Epithelial cell of esophagus (primary cell): ENCODE data around the gene RALGPS1.

Source experiments
- DNase-seq: peaks from one replicate; pipeline ENCODE4 v3.0.0; 2010; ENCODE audit warnings: low read depth
- H3K4me3 ChIP-seq: 2 replicates; pipeline ENCODE4 v1.5.1; 2011; ENCODE audit warnings: mild to moderate bottlenecking, low read length, control low read depth
- TF ChIP-seq, protein P1 (sequence below): IDR thresholded peaks from 2 replicates; pipeline ENCODE4 v1.5.1; 2011; ENCODE audit warnings: low read depth, mild to moderate bottlenecking, low read length, control low read depth, inconsistent platforms; ENCODE audit not compliant: insufficient read depth; ENCODE audit errors: missing control alignments

The RALGPS1 gene

GRCh38 chr9:127061411-127061810 is 146.8 kb downstream of the RALGPS1 start:
- TF ChIP-seq, protein P1, sequence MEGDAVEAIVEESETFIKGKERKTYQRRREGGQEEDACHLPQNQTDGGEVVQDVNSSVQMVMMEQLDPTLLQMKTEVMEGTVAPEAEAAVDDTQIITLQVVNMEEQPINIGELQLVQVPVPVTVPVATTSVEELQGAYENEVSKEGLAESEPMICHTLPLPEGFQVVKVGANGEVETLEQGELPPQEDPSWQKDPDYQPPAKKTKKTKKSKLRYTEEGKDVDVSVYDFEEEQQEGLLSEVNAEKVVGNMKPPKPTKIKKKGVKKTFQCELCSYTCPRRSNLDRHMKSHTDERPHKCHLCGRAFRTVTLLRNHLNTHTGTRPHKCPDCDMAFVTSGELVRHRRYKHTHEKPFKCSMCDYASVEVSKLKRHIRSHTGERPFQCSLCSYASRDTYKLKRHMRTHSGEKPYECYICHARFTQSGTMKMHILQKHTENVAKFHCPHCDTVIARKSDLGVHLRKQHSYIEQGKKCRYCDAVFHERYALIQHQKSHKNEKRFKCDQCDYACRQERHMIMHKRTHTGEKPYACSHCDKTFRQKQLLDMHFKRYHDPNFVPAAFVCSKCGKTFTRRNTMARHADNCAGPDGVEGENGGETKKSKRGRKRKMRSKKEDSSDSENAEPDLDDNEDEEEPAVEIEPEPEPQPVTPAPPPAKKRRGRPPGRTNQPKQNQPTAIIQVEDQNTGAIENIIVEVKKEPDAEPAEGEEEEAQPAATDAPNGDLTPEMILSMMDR = no peak
- DNase-seq = no peak
- no peak overlapping the region for H3K4me3 ChIP-seq

- TF ChIP-seq, protein P1 = no peak
- no peak overlapping the region for H3K4me3 ChIP-seq
- DNase-seq = no peak
Observed at GRCh38 chr9:127064335-127064734, 149.8 kb downstream of the RALGPS1 start.

- H3K4me3 ChIP-seq = no peak overlapping the region
- peak; percentile 47 for DNase-seq
- TF ChIP-seq, protein P1 = no peak
Observed at GRCh38 chr9:127065592-127065991, 151.0 kb downstream of the RALGPS1 start.

DNA sequence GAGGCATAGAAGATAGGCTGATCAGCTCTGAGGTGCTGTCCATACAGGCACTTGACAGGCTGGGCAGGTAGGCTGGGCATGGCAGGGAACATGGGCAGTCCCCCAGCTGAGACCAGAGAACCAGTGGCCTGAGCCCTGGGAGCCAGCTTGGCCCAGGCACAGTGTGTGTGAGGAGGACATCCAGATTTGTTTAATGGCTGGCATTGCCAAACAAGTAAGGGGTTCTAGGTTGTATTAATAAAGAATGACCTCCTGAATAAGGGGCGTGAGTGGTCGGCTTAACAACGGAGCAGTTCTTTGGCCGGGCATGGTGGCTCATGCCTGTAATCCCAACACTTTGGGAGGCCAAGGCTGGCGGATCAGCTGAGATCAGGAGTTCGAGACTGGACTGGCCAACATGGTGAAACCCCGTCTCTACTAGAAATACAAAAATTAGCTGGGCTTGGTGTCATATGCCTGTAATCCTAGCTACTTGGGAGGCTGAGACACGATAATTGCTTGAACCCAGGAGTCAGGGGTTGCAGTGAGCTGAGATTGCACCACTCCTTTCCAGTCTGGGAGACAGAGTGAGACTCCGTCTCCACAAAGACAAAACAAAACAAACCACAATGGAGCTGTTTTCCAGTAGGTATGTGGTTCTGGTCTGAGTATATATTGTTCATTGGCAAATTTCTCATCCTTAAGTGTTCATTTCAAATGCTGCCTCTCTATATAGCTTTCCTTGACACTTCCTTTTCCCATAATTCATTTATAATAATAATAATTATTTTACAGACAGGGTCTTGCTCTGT is 151.7 kb downstream of the RALGPS1 start:
- DNase-seq = no peak
- TF ChIP-seq, protein P1 = no peak
- H3K4me3 ChIP-seq = no peak overlapping the region

DNA sequence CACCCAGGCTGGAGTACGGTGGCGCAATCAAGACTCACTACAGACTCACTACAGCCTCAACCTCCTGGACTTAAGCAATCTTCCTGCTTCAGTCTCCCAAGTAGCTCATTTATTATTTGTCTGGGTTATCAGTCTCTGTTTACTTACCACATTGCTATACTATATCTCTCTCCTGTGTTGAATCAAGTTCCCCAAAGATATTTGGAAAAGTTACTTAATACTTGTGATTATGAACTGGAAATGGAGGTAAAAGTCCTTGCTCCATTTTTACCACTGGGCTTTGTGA is 152.2 kb downstream of the RALGPS1 start:
- TF ChIP-seq, protein P1 = no peak
- DNase-seq = peak; percentile 65

GRCh38 chr9:127067603-127068220 is 153.1 kb downstream of the RALGPS1 start:
- H3K4me3 ChIP-seq = no peak overlapping the region
- DNase-seq = peak; percentile 93
- TF ChIP-seq, protein P1 = no peak

More for the DNA sequence above, 152.2 kb downstream of the RALGPS1 start:
- no peak overlapping the region for H3K4me3 ChIP-seq
